HG03442 (cell line): ENCODE results near the gene CREBBP.

Experiments
- ATAC-seq: cut with Tn5 transposase; IDR thresholded peaks from one replicate; pipeline ENCODE4 v1.9.1; 2021; ENCODE audit warnings: mild to moderate bottlenecking, moderate library complexity; ENCODE audit not compliant: unreplicated experiment

Gene CREBBP

DNA sequence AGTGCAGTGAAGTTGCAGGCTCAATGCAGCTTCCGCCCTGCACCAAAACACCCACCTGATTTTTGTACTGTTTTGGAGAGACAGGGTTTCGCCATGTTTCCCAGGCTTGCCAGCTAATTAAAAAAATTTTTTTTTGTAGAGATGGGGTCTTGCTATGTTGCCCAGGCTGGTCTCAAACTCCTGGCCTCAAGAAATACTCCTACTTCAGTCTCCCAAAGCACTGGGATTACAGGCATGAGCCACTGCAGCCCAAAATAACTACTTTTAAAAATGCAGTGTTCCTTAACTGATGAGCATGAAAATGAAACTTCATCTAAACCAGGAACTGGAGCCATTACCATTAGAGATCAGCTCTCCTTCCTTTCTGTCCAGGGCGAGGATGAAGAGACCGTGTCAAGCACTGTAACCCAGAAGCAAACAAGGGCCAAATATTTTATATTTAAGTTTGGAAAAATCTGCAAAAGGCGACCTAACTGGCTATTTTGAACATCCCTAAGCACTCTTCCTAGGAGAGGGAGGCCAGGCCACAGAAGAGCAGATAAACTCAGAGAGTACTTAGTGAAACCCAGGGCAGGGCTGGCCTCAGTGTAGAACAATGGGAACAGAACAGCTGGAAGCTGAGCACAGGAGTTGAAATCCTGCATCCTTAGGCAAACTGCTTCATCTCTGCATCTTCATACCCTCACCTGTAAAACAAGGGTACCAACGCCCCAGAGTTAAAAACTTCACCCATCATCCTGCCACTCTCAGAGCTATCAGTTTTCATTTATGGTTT is 24.0 kb downstream of the CREBBP start:
- ATAC-seq, result no peak

DNA sequence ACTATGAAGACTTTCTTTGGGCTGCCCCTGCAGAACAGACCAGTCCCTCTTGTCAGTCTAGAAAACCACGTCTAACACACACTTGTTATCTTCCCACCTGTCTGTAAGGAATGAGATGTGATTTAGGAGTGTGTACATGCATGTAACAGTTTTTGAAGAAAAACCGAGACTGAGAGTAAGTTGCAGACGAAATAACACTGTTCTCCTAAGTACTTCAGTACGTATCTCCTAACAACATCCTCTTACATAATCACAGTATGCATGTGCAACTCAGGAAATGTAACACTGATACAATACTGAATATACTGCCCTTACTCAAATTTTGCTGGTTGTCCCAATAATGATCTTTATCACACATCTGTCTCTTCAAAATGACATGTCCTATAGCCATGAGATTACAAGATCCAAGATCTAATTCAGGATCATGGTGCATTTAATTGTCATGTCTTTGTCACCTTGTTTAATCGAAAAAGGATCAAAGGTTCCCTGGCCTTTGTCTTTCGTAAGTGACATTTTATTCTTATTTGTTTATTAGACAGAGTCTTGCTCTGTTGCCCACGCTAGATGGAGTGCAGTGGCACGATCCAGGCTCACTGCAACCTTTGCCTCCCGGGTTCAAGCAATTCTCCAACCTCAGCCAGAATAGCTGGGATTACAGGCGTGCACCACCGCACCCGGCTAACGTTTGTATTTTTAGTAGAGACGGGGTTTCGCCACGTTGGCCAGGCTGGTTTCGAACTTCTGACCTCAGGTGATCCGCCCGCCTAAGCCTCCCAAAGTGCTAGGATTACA is 25.6 kb downstream of the CREBBP start:
- ATAC-seq, result no peak

DNA sequence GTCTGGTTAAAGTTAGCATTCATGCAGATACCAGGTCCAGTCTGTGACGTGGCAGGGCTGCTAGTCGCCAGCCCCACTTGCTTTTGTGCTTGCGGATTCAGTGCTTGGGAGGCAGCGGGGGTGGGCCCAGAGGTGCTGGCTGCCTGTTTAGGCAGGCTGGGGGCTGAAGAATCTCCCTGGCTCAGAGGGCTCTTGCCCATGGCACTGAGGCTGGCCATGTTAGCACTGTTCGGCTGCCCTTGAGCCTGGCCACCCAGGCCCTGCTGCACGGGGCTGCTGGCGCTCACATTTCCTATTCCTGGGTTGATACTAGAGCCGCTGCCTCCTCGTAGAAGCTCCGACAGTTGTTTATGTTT is 30.0 kb downstream of the CREBBP start:
- ATAC-seq, result no peak

DNA sequence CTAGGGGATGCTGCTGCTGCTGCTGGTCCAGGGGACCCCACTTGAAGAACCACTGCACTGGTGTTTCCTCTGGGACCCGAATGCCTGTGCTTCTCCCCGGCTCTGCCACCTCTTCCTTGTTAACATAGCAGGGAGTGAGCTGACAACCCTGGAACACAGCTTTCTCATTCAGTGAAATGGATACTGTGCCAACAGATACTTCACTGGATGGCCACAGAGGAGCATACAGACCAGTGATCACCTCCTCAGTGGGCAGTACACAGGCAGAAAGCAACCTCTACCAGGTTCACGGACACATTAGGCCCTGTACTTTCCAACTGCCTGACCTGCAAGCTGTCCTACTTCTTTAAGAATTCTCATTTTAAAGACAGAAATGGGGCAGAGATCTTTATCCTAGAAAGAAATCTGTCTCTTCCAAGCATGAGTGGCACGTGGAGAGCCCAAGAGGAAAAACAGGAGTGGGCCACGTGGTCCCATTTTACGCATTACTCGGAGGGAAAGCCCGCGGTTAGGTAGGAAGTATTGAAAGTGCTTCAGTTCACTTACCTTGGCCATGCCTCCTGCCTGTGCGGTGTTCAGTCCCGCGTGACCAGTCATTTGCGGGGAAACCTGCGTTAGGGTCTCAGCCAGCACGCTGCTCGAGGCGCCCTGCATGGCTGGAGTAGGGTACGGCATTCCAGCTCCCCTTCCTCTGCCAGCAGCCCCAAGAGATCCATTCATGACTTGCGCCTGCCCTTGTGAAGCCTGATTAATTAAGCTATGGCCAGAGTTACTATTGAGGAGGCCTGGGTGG is 30.6 kb downstream of the CREBBP start:
- no peak for ATAC-seq

DNA sequence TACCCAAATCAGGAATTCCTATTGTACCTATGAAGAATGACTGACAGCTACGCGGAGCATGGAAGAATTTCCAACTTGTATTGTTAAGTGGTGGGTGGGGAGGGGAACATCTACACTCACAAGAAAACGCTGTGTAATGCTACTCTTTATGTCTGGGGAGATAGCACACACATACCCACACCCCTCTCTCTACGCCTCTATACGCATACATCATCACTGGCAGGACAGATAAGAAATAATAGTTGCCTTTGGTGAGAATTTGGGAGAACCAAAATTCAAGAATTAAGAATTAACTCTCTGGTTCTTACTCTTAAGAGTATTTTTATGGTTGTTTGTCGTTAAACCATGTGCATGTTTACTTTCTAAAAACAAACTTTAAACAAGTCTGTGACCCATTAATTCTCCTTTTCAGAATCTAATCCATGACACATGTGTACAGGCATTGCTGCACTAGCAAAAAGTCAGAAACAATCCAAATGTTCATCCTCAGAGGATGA is 33.9 kb downstream of the CREBBP start:
- ATAC-seq, result no peak

DNA sequence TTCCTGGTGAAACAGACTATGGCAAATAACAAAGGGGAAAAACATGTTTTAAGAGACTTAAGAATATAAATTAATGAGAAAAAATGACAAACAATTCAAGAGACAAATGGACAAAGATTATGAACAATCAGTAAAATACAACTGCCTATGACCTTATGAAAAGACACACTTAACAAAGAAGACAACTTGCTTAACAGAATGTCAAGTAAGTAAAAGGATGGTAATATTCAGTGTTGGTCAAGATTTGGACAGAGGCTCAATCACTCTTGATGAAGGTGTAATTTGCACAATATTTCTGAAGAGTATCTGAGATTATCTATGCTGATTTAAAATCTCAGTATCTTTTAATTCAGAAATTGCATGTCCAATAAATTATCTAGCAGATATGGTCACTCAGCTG is 34.4 kb downstream of the CREBBP start:
- no peak for ATAC-seq

DNA sequence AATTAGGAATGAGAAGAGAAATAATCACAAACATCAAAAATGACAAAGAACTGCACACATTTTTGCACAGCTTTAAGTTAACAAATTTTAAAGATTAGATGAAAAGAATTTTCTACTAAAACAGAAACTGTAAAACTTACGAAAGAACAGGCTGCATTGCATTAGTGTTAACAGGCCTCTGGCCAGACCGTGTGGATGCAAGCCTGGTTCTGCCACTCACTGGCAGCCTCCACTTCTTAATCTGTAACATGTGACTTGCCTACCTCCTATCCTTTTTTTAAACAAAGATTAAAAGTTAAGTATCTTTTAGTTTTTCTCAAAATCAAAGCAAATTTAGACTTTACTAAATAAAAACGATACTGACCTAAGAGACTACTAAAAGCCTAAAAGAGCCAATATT is 37.5 kb downstream of the CREBBP start:
- ATAC-seq, result no peak

DNA sequence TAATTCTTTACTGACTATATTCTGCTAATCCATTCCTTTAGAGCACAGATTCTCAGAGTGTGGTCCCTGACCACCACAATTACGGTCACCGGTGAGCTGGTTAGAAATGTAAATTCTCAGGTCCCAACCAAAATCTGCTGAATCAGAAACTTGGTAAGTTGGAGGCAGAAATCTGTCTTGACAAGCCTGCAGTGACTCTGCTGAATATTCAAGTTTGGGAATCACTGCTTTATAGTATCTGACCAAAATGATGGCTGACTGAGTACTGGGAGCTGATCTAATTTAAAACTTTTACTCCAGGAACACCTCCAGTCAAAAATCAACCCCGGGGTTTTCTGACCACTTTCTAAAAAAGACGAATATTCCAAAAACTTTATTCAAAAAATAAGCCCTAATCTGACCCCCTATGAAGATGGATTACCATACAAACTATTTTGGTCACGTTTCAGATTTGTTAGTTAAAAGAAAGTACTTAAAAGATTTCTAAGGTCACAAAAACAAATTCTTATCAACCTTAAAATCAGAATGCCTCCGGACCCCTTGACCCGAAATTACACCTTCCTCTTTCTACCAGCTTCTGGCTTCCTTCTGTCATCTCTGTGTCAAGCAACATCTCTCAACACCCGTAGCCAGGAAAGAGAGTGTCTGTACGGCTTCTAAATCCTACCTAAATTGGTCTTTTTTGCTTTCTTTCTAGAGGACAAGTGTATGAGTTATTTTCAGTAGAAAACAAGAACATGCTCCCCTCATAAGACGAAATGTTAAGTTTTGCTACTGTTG is 38.6 kb downstream of the CREBBP start:
- ATAC-seq, result no peak

DNA sequence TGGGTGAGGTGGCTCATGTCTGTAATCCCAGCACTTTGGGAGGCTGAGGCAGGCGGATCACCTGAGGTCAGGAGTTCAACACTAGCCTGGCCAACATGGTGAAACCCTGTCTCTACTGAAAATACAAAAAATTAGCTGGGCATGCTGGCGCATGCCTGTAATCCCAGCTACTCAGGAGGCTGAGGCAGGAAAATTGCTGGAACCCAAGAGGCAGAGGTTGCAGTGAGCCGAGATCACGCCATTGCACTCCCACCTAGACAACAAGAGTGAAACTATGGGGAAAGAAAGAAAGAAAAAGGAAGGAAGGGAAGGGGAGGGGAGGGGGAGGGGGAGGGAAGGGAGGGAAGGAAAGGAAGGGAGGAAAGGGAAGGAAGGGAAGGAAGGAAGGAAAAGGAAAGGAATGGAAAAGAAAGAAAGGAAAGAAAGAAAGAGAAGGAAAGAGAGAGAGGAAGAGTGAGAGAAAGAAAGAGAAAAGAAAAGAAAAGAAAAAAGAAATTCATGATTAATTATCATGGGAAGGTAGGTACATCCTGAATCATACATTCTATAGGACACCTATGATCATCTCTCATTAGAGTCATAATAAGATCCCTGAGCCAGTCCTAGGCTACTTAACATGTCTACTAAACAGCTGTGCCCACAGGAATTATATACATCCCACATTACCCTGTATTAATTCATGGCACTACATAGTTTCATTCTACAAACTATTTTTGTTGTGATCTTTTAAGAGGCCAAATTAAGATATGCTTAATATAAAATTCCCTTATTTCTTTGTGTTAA is 40.9 kb downstream of the CREBBP start:
- ATAC-seq, result no peak

DNA sequence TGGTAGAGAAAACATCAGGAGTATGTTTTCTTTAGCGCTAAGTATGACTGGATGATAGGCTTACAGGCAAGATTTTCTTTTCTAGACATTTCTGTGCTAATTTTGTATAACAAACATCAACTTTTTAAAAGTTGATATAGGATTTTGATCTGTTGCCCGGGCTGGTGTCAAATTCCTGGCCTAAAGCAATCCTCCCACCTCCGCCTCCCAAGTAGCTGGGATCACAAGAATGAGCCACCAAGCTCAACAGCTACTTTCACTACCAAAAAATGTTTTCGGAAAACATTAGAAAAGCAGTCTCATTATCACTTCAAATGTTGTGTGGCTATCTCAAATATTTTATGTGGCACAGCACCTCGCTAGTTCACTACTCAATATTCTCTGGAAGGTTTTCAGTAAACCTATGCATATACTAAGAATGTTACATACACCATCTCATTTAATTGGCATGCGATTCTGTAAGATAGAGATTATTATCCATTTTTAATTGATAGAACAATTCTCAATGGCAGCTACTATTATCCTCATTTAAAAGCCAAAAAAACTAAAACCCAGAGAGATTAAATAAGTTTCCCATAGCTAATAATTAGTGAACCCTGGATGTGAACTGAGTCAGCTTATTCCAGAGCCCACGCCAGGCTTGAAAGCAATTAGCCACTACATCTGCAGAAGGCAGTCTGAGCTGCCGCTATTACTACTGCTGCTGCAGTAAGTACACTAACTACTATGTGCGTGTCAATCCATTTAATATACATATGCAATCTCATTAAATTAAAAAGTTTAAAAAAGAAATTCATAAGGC is 41.7 kb downstream of the CREBBP start:
- ATAC-seq, result no peak

DNA sequence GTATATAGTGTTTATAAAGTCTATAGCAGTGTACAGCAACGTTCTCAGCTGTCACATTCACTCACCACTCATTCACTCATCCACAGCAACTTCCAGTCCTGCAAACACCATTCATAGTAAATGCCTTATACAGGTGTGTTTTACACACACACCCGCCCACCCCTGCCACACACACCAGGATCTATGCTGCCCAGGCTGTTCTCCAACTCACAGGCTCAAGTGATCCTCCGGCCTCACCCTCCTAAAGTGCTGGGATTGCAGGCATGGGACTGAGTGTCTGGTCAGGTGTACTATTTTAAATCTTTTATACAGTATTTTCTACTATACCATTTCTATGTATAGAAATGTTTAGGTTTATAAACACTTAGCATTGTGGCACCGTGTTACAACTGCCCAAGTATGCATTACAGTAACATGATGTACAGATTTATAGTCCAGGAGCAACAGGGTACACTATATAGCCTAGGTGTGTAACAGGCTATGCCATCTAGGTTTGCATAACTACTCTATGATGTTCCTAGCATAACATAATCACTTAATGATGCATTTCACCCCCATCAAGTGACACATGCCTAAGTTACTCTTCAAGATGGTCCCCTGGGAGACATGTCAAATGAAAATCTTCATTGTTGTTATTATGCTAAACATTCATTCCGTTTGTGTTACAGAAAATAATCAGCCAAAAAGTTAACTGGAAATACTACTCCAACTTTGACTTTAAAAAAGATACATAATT is 42.5 kb downstream of the CREBBP start:
- no peak for ATAC-seq

DNA sequence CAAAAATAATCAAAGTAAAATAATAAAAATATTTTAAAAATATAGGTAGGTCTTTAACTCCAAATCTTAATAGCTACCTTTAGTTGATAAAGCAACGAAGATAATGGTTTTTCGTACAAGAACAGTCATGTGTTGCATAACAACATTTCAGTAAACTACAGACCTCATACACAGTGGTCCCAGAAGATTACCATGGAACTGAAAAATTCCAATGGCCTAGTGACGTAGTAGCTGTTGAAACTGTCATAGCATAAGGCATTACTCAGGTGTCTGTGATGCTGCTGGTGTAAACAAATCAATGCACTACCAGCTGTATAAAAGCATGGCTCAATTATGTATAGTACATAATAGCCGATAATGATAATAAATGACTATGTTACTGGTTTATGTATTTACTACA is 43.9 kb downstream of the CREBBP start:
- no peak for ATAC-seq

DNA sequence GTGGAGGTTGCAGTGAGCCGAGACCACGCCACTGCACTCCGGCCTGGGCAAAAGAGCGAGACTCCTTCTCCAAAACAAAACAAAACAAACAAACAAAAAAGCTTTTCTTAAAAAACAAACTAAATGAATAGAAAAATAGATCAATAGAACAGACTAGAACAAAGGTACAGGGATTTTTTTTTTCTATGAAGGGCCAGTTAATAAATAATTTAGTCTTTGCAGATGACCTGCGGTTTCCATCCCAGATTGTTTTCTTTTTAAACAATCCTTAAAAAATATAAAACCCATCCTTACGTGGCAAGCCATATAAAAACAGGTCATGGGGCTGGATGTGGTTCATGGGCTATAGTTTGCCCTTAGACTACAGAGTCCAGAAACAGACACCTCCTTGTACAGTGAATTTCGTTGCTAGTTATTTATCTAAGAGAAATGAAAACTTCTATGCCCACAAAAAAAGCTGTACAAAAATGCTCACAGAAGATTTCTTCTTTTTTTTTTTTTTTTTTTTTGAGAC is 45.4 kb downstream of the CREBBP start:
- ATAC-seq, result no peak

DNA sequence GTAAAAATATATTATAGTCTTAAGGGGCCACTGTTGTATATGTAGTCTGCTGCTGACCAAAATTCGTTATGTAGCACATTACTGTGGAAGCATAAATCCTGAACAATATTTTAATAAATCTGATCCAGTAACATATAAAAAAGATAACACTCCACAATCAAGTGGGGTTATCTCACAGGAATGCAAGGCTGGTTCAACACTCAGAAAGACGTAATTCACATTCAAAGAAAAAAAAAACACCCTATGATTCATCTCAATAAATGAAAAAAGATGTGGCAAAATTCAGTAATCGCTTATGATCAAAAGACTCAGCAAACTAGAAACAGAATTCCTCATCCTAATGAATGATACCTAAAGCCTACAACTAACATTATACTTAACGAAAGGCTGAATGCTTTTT is 47.8 kb downstream of the CREBBP start:
- ATAC-seq, result no peak

DNA sequence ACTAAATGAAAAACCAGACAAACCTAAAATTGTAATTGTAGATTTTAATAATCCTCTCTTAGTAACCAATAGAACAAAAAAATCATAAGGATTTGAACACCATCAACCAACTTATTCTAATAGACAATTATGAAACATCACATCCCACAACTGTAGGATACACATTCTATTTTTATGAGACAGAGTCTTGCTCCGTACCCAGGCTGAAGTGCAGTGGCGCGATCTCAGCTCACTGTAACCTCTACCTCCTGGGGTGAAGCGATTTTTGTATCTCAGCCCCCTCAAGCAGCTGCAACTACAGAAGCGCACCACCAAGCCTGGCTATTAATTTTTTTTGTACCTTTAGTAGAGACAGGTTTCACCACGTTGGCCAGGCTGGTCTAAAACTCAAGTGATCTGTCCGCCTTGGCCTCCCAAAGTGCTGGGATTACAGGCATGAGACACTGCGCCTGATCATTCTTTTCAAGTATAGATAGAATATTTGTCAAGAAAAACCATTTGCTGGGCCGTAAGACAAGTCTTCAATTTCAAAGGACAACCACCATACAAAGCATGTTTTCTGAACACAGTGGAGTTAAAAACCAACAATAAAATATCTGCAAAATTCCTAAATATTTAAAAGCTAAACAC is 49.8 kb downstream of the CREBBP start:
- ATAC-seq, result no peak

DNA sequence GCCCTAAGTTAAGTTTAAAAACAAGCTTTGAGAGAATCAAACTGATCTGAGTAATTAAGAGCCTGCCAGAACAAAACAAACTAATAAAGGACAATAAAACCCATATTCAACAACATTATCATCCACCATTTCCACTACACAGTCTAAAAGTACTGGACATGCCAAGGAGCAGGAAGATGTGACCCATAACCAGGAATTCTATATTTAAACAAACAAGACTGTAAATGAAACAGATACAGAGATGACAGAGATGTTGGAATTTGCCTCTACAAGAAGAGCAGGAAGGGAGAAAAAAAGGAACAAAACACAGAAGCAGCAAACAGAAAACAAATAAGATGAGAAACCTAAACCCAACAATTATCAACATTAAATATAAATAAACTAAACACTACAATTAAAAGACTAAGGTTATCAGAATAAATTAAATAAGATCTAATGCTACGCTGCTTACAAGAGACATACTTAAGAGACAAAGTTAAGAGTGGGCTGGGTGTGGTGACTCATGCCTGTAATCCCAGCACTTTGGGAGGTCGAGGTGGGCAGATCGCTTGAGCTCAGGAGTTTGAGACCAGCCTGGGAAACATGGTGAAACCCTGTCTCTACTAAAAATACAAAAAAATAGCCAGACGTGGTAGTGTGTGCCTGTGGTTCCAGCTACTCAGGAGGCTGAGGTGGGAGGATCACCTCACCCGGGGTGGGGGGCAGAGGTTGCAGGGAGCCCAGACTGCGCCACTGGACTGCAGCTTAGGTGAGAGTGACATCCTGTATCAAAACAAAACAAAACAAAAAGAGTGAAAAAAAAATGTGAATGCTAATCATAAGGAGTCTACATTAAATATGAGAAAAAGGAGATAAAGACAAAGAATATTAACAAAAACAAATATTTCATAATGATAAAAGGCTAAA is 50.6 kb downstream of the CREBBP start:
- no peak for ATAC-seq

DNA sequence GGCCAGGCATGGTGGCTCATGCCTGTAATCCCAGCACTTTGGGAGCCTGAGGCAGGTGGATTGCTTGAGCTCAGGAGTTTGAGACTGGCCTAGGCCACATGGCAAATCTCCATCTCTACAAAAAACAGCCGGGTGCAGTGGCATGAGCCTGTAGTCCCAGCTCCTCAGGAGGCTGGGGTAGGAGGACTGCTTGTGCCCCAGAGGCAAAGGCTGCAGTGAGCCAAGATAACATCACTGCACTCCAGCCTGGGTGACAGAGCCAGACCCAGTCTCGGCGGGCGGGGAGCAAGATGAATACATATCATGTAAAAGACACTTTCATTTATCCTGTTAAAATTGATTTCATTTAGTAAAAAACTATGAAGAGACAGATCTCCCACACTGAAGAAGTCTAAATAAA is 54.6 kb downstream of the CREBBP start:
- no peak for ATAC-seq
